WTC11 (cell line): ENCODE measurements around the gene KRTAP10-7.

Experiments
- ETV6 ChIP-seq: sonication (generic); formaldehyde crosslinking; IDR thresholded peaks from 2 replicates; pipeline ENCODE4 v1.8.1; 2022; ENCODE audit warnings: mild to moderate bottlenecking, missing genetic modification reagents
- FOXK1 ChIP-seq: sonication (generic); formaldehyde crosslinking; IDR thresholded peaks from 2 replicates; pipeline ENCODE4 v1.8.0; 2022; ENCODE audit warnings: mild to moderate bottlenecking, moderate library complexity, missing genetic modification reagents
- RELA ChIP-seq: sonication (generic); formaldehyde crosslinking; IDR thresholded peaks from 2 replicates; pipeline ENCODE4 v1.8.1; 2022; ENCODE audit warnings: missing genetic modification reagents, mild to moderate bottlenecking, borderline replicate concordance
- SP1 ChIP-seq: sonication (generic); formaldehyde crosslinking; conservative IDR thresholded peaks from 2 replicates; pipeline ENCODE4 v1.8.1; 2022; ENCODE audit warnings: missing genetic modification reagents
- ZBTB21 ChIP-seq: sonication (generic); formaldehyde crosslinking; IDR thresholded peaks from 2 replicates; pipeline ENCODE4 v1.8.1; 2023; ENCODE audit warnings: mild to moderate bottlenecking, missing genetic modification reagents, borderline replicate concordance
- TF ChIP-seq, protein P1 (sequence below): fragments of 200-600 bp; IDR thresholded peaks from 2 replicates; pipeline ENCODE4 v1.8.0; 2022; ENCODE audit warnings: antibody characterized with exemption
- TF ChIP-seq, protein P2 (sequence below): sonication (generic); formaldehyde crosslinking; IDR thresholded peaks from 2 replicates; pipeline ENCODE4 v1.8.1; 2022; ENCODE audit warnings: low read depth, missing genetic modification reagents, borderline replicate concordance
- TF ChIP-seq, protein P3 (sequence below): sonication (generic); formaldehyde crosslinking; IDR thresholded peaks from 2 replicates; pipeline ENCODE4 v1.8.0; 2022; ENCODE audit warnings: mild to moderate bottlenecking, missing genetic modification reagents
- TF ChIP-seq, protein P4 (sequence below): fragments of 250-450 bp; sonication (Bioruptor Pico); IDR thresholded peaks from 2 replicates; pipeline ENCODE4 v2.1.2; 2022; ENCODE audit warnings: mild to moderate bottlenecking, moderate library complexity
- TF ChIP-seq, protein P5 (sequence below): sonication (generic); formaldehyde crosslinking; IDR thresholded peaks from 2 replicates; pipeline ENCODE4 v1.8.0; 2022; ENCODE audit warnings: missing genetic modification reagents
- TF ChIP-seq, protein P6 (sequence below): sonication (generic); formaldehyde crosslinking; IDR thresholded peaks from 2 replicates; pipeline ENCODE4 v1.8.1; 2023; ENCODE audit warnings: mild to moderate bottlenecking, missing genetic modification reagents

DNA sequence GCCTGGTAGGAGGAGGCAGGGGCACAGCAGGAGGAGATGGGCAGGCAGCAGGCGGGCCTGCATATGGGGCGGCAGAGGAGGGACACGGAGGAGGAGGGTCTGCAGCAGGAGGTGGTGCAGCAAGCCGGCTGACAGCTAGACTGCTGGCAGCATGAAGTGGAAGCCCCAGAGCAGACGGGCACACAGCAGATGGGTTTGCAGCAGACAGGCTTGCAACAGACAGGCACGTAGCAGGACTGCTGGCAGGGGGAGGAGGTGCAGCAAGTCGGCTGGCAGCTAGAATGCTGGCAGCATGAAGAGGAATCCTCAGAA lies 20.6 kb upstream of the KRTAP10-7 start:
- TF ChIP-seq ZBTB21 (CRISPR knock-in tag), result no peak
- TF ChIP-seq, protein P1, sequence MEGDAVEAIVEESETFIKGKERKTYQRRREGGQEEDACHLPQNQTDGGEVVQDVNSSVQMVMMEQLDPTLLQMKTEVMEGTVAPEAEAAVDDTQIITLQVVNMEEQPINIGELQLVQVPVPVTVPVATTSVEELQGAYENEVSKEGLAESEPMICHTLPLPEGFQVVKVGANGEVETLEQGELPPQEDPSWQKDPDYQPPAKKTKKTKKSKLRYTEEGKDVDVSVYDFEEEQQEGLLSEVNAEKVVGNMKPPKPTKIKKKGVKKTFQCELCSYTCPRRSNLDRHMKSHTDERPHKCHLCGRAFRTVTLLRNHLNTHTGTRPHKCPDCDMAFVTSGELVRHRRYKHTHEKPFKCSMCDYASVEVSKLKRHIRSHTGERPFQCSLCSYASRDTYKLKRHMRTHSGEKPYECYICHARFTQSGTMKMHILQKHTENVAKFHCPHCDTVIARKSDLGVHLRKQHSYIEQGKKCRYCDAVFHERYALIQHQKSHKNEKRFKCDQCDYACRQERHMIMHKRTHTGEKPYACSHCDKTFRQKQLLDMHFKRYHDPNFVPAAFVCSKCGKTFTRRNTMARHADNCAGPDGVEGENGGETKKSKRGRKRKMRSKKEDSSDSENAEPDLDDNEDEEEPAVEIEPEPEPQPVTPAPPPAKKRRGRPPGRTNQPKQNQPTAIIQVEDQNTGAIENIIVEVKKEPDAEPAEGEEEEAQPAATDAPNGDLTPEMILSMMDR, result no peak
- TF ChIP-seq, protein P2, sequence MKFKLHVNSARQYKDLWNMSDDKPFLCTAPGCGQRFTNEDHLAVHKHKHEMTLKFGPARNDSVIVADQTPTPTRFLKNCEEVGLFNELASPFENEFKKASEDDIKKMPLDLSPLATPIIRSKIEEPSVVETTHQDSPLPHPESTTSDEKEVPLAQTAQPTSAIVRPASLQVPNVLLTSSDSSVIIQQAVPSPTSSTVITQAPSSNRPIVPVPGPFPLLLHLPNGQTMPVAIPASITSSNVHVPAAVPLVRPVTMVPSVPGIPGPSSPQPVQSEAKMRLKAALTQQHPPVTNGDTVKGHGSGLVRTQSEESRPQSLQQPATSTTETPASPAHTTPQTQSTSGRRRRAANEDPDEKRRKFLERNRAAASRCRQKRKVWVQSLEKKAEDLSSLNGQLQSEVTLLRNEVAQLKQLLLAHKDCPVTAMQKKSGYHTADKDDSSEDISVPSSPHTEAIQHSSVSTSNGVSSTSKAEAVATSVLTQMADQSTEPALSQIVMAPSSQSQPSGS, result no peak
- no peak for TF ChIP-seq ETV6 (CRISPR knock-in tag)
- TF ChIP-seq SP1 (CRISPR knock-in tag), result no peak
- TF ChIP-seq, protein P3, sequence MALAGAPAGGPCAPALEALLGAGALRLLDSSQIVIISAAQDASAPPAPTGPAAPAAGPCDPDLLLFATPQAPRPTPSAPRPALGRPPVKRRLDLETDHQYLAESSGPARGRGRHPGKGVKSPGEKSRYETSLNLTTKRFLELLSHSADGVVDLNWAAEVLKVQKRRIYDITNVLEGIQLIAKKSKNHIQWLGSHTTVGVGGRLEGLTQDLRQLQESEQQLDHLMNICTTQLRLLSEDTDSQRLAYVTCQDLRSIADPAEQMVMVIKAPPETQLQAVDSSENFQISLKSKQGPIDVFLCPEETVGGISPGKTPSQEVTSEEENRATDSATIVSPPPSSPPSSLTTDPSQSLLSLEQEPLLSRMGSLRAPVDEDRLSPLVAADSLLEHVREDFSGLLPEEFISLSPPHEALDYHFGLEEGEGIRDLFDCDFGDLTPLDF (CRISPR knock-in tag), result no peak
- TF ChIP-seq, protein P4, sequence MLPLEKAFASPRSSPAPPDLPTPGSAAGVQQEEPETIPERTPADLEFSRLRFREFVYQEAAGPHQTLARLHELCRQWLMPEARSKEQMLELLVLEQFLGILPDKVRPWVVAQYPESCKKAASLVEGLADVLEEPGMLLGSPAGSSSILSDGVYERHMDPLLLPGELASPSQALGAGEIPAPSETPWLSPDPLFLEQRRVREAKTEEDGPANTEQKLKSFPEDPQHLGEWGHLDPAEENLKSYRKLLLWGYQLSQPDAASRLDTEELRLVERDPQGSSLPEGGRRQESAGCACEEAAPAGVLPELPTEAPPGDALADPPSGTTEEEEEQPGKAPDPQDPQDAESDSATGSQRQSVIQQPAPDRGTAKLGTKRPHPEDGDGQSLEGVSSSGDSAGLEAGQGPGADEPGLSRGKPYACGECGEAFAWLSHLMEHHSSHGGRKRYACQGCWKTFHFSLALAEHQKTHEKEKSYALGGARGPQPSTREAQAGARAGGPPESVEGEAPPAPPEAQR (CRISPR knock-in tag), result no peak
- TF ChIP-seq, protein P5, sequence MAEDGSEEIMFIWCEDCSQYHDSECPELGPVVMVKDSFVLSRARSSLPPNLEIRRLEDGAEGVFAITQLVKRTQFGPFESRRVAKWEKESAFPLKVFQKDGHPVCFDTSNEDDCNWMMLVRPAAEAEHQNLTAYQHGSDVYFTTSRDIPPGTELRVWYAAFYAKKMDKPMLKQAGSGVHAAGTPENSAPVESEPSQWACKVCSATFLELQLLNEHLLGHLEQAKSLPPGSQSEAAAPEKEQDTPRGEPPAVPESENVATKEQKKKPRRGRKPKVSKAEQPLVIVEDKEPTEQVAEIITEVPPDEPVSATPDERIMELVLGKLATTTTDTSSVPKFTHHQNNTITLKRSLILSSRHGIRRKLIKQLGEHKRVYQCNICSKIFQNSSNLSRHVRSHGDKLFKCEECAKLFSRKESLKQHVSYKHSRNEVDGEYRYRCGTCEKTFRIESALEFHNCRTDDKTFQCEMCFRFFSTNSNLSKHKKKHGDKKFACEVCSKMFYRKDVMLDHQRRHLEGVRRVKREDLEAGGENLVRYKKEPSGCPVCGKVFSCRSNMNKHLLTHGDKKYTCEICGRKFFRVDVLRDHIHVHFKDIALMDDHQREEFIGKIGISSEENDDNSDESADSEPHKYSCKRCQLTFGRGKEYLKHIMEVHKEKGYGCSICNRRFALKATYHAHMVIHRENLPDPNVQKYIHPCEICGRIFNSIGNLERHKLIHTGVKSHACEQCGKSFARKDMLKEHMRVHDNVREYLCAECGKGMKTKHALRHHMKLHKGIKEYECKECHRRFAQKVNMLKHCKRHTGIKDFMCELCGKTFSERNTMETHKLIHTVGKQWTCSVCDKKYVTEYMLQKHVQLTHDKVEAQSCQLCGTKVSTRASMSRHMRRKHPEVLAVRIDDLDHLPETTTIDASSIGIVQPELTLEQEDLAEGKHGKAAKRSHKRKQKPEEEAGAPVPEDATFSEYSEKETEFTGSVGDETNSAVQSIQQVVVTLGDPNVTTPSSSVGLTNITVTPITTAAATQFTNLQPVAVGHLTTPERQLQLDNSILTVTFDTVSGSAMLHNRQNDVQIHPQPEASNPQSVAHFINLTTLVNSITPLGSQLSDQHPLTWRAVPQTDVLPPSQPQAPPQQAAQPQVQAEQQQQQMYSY (CRISPR knock-in tag), result no peak
- TF ChIP-seq FOXK1 (CRISPR knock-in tag), result no peak
- TF ChIP-seq, protein P6, sequence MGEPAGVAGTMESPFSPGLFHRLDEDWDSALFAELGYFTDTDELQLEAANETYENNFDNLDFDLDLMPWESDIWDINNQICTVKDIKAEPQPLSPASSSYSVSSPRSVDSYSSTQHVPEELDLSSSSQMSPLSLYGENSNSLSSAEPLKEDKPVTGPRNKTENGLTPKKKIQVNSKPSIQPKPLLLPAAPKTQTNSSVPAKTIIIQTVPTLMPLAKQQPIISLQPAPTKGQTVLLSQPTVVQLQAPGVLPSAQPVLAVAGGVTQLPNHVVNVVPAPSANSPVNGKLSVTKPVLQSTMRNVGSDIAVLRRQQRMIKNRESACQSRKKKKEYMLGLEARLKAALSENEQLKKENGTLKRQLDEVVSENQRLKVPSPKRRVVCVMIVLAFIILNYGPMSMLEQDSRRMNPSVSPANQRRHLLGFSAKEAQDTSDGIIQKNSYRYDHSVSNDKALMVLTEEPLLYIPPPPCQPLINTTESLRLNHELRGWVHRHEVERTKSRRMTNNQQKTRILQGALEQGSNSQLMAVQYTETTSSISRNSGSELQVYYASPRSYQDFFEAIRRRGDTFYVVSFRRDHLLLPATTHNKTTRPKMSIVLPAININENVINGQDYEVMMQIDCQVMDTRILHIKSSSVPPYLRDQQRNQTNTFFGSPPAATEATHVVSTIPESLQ (CRISPR knock-in tag), result no peak
- no peak for TF ChIP-seq RELA (CRISPR knock-in tag)
